BLaER1 treated with 17β-estradiol and CSF1 and Interleukin-3, amounts not matched to agents 10 nM and 100 nM (cell line): Measurements from ENCODE around the gene LAX1.

Experiments
- H3K27ac ChIP-seq, 11 experiments: shearing (Covaris generic); formaldehyde crosslinking; 2 replicates each; pipeline ENCODE4 v1.8.1; 2022
- H3K27me3 ChIP-seq, 11 experiments: shearing (Covaris generic); formaldehyde crosslinking; 2 replicates each; pipeline ENCODE4 v1.8.1; 2022
- H3K36me3 ChIP-seq, 11 experiments: shearing (Covaris generic); formaldehyde crosslinking; 2 replicates each; pipeline ENCODE4 v1.8.1; 2022
- H3K4me1 ChIP-seq, 10 experiments: shearing (Covaris generic); formaldehyde crosslinking; 2 replicates each; pipeline ENCODE4 v1.8.1; 2022
- H3K4me2 ChIP-seq, 11 experiments: shearing (Covaris generic); formaldehyde crosslinking; 2 replicates each; pipeline ENCODE4 v1.8.1; 2022
- H3K4me3 ChIP-seq, 10 experiments: shearing (Covaris generic); formaldehyde crosslinking; 2 replicates each; pipeline ENCODE4 v1.8.1; 2022
- H3K9ac ChIP-seq, 11 experiments: shearing (Covaris generic); formaldehyde crosslinking; 2 replicates each; pipeline ENCODE4 v1.8.1; 2022
- H3K9me3 ChIP-seq, 11 experiments: shearing (Covaris generic); formaldehyde crosslinking; replicated peaks in 1 of 11; 2 replicates each; pipeline ENCODE4 v1.8.1; 2022
- H4K20me1 ChIP-seq, 11 experiments: shearing (Covaris generic); formaldehyde crosslinking; 2 replicates each; pipeline ENCODE4 v1.8.1; 2022
- Cebpa-rat ChIP-seq, 11 experiments: shearing (Covaris generic); IDR thresholded peaks; 2 replicates each; pipeline ENCODE4 v1.8.1; 2022

Gene LAX1

GRCh38 chr1:203765029-203765837 lies at the start of gene LAX1:
Gene LAX1, plus strand, starts transcription at chr1:203765183. Its CDS starts 383 bp downstream, at chr1:203765566.
- Histone ChIP-seq H3K4me1 (peaks cover 44 to 69% (median 63%) of the 10 kb centered on the region in 10 experiments), H3K4me3 (peak within 1 kb of the TSS; percentile 26 to 70 (median 54); a peak in 18 of 20 replicates), H3K9ac (peak within 1 kb of the TSS; percentile 71 to 85 (median 78)), H4K20me1 (no peaks in the 10 kb centered on the region), H3K9me3 (no peaks in the 10 kb centered on the region), H3K36me3 (peaks cover 0 to 9% (median 0%) of the 10 kb centered on the region in 11 experiments; a peak in 1 of 22 replicates), H3K27ac (peak within 1 kb of the TSS; percentile 78 to 98 (median 93)), H3K27me3 (no peaks in the 10 kb centered on the region), H3K4me2 (peak within 1 kb of the TSS; percentile 77 to 95 (median 85))
- TF ChIP-seq Cebpa-rat (IDR thresholded peaks at IDR 0.05): no peak

- no peaks in the 10 kb centered on the region for H3K27me3 ChIP-seq
- H3K9me3 ChIP-seq: no peaks in the 10 kb centered on the region
Observed at GRCh38 chr1:203717120-203717519, 47.9 kb upstream of the LAX1 start.

GRCh38 chr1:203720242-203720641 lies 44.7 kb upstream of the LAX1 start:
- no peak overlapping the region for H3K27ac ChIP-seq
- H4K20me1 ChIP-seq: no peaks in the 10 kb centered on the region
- TF ChIP-seq Cebpa-rat (IDR thresholded peaks at IDR 0.05): no peak
- H3K9ac ChIP-seq: no peak overlapping the region
- H3K36me3 ChIP-seq: peaks cover 88 to 100% (median 97%) of the 10 kb centered on the region in 11 experiments
- H3K27me3 ChIP-seq: no peaks in the 10 kb centered on the region
- no peaks in the 10 kb centered on the region for H3K4me1 ChIP-seq
- no peak overlapping the region for H3K4me3 ChIP-seq
- no peak overlapping the region for H3K4me2 ChIP-seq
- H3K9me3 ChIP-seq: no peaks in the 10 kb centered on the region

More at GRCh38 chr1:203717120-203717519, 47.9 kb upstream of the LAX1 start:
- no peak overlapping the region for H3K27ac ChIP-seq
- no peaks in the 10 kb centered on the region for H3K4me1 ChIP-seq
- H3K4me2 ChIP-seq: no peak overlapping the region
- no peak for TF ChIP-seq Cebpa-rat (IDR thresholded peaks at IDR 0.05)
- no peaks in the 10 kb centered on the region for H4K20me1 ChIP-seq
- H3K4me3 ChIP-seq: no peak overlapping the region
- H3K36me3 ChIP-seq: peaks cover 86 to 100% (median 97%) of the 10 kb centered on the region in 11 experiments
- H3K9ac ChIP-seq: no peak overlapping the region

GRCh38 chr1:203722909-203723308 lies 42.1 kb upstream of the LAX1 start:
- no peak overlapping the region for H3K27ac ChIP-seq
- H3K27me3 ChIP-seq: no peaks in the 10 kb centered on the region
- H3K4me2 ChIP-seq: no peak overlapping the region
- H4K20me1 ChIP-seq: no peaks in the 10 kb centered on the region
- H3K9me3 ChIP-seq: no peaks in the 10 kb centered on the region
- peaks cover 94 to 100% (median 97%) of the 10 kb centered on the region in 11 experiments for H3K36me3 ChIP-seq
- H3K4me1 ChIP-seq: no peaks in the 10 kb centered on the region
- H3K4me3 ChIP-seq: no peak overlapping the region
- TF ChIP-seq Cebpa-rat (IDR thresholded peaks at IDR 0.05): no peak; a peak in 1 of 22 replicates
- H3K9ac ChIP-seq: no peak overlapping the region

GRCh38 chr1:203726417-203726867 lies 38.5 kb upstream of the LAX1 start:
- Histone ChIP-seq H3K27ac (no peak overlapping the region), H3K36me3 (peaks cover 92 to 100% (median 98%) of the 10 kb centered on the region in 11 experiments), H3K9ac (no peak overlapping the region), H4K20me1 (no peaks in the 10 kb centered on the region), H3K4me3 (no peak overlapping the region), H3K27me3 (no peaks in the 10 kb centered on the region), H3K9me3 (no peaks in the 10 kb centered on the region), H3K4me2 (no peak overlapping the region), H3K4me1 (peaks cover 0 to 5% (median 0%) of the 10 kb centered on the region in 10 experiments; a peak in 3 of 20 replicates)
- TF ChIP-seq Cebpa-rat (IDR thresholded peaks at IDR 0.05): no peak

GRCh38 chr1:203733009-203733863 lies 31.7 kb upstream of the LAX1 start:
- H3K27ac ChIP-seq: no peak overlapping the region

GRCh38 chr1:203742436-203742835 lies 22.5 kb upstream of the LAX1 start:
- peak overlapping the region; percentile 16 to 81 (median 58); a peak in 21 of 22 replicates for H3K4me2 ChIP-seq
- peaks cover 31 to 49% (median 38%) of the 10 kb centered on the region in 11 experiments for H3K36me3 ChIP-seq
- no peaks in the 10 kb centered on the region for H4K20me1 ChIP-seq
- peaks cover 0 to 15% (median 0%) of the 10 kb centered on the region in 11 experiments; a peak in 3 of 22 replicates for H3K9me3 ChIP-seq
- peaks cover 26 to 38% (median 31%) of the 10 kb centered on the region in 10 experiments for H3K4me1 ChIP-seq
- no peaks in the 10 kb centered on the region for H3K27me3 ChIP-seq
- H3K27ac ChIP-seq: peak overlapping the region in 2 of 11 experiments; percentile 2 to 14; a peak in 3 of 22 replicates
- no peak overlapping the region for H3K9ac ChIP-seq
- H3K4me3 ChIP-seq: no peak overlapping the region
- no peak for TF ChIP-seq Cebpa-rat (IDR thresholded peaks at IDR 0.05)

More at GRCh38 chr1:203733009-203733863, 31.7 kb upstream of the LAX1 start:
- H3K4me2 ChIP-seq: no peak overlapping the region
- no peak overlapping the region for H3K4me3 ChIP-seq
- no peaks in the 10 kb centered on the region for H3K27me3 ChIP-seq
- H3K36me3 ChIP-seq: peaks cover 53 to 97% (median 80%) of the 10 kb centered on the region in 11 experiments
- no peaks in the 10 kb centered on the region for H3K9me3 ChIP-seq
- no peak for TF ChIP-seq Cebpa-rat (IDR thresholded peaks at IDR 0.05)
- peaks cover 0 to 8% (median 0%) of the 10 kb centered on the region in 10 experiments; a peak in 3 of 20 replicates for H3K4me1 ChIP-seq
- H4K20me1 ChIP-seq: no peaks in the 10 kb centered on the region
- no peak overlapping the region for H3K9ac ChIP-seq

GRCh38 chr1:203743091-203743571 lies 21.9 kb upstream of the LAX1 start:
- no peaks in the 10 kb centered on the region for H4K20me1 ChIP-seq
- H3K4me3 ChIP-seq: no peak overlapping the region
- no peaks in the 10 kb centered on the region for H3K27me3 ChIP-seq
- H3K4me2 ChIP-seq: peak overlapping the region; percentile 16 to 81 (median 58); a peak in 21 of 22 replicates
- H3K9me3 ChIP-seq: peaks cover 0 to 15% (median 0%) of the 10 kb centered on the region in 11 experiments; a peak in 3 of 22 replicates
- no peak for TF ChIP-seq Cebpa-rat (IDR thresholded peaks at IDR 0.05)
- peak overlapping the region in 3 of 11 experiments; percentile 1 to 14 (median 2); a peak in 3 of 22 replicates for H3K27ac ChIP-seq
- H3K9ac ChIP-seq: no peak overlapping the region
- peaks cover 25 to 45% (median 34%) of the 10 kb centered on the region in 11 experiments for H3K36me3 ChIP-seq
- peaks cover 26 to 38% (median 31%) of the 10 kb centered on the region in 10 experiments for H3K4me1 ChIP-seq
